GM12873 (cell line): Measurements from ENCODE around the gene MRPL37.

Experiments used
- TF ChIP-seq, protein P1 (sequence below): IDR thresholded peaks from 2 replicates; pipeline ENCODE4 v1.5.1; 2012; ENCODE audit warnings: low read depth, mild to moderate bottlenecking, moderate library complexity, low read length, control low read depth; ENCODE audit not compliant: insufficient read depth; ENCODE audit errors: missing control alignments

Gene MRPL37

DNA sequence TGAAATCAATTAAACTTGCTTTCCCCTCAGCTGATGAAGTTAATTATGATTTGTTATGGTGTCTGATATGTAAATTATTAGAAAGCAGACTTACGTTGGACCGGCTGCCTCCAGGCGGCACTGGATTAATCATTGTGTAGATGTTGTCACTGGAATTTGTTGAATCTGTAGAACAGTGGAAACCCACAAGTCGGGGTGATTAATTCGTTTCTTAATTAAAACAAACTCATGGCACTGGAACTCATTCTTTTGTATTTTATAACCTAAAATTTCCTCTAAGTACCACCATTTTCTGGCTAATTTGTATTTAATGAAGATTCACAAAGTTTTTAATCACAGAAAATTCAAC, 39.0 kb downstream of the MRPL37 start:
- TF ChIP-seq, protein P1, sequence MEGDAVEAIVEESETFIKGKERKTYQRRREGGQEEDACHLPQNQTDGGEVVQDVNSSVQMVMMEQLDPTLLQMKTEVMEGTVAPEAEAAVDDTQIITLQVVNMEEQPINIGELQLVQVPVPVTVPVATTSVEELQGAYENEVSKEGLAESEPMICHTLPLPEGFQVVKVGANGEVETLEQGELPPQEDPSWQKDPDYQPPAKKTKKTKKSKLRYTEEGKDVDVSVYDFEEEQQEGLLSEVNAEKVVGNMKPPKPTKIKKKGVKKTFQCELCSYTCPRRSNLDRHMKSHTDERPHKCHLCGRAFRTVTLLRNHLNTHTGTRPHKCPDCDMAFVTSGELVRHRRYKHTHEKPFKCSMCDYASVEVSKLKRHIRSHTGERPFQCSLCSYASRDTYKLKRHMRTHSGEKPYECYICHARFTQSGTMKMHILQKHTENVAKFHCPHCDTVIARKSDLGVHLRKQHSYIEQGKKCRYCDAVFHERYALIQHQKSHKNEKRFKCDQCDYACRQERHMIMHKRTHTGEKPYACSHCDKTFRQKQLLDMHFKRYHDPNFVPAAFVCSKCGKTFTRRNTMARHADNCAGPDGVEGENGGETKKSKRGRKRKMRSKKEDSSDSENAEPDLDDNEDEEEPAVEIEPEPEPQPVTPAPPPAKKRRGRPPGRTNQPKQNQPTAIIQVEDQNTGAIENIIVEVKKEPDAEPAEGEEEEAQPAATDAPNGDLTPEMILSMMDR: no peak

DNA sequence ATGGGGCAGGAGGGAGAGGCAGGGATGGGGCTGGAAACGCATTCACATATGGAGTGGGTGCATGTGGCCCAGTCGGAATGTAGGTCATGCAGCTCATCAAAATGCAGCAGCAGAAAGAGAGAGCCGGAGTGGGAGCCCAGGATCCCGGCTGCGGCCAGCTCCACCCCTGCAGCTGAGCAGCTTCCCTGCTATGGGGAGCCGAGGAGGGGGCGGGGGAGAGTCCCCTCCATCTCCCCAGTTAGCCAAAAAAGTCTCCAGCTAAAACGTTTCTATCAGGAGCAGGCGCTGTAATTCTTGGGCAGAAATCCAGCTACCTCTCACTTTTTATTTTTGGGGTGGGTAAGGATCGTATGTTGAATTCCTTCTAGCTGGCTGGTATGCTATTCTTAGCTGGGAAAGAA, 39.7 kb downstream of the MRPL37 start:
- TF ChIP-seq, protein P1: no peak

DNA sequence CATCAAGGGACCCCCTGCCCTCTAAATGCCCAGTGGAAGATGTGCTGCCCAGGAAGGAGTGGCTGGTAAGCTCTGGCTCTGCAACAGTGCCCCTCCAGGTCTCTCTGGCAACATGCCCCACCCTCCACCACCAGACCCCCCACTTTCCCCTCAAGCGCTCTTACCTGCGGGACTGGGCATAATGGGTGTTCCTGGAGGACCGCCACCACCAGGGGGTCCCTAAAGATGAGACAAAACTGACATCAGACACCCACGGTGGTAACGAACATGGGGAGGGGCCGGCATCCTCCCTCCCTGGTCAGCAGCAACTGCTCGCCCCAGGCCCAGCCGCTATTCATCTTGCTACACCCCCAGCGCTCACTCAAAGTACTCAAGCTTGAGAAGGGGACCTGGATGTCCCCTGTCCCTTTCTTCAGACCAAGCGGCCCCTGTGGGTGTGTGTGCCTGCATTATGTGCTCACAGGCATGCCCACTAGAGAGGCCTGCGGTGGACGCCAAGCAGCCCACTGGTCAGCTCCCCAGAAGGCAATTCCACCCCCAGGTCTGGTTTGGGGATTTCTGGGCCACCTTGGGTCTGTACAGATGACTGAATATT, 40.9 kb downstream of the MRPL37 start:
- TF ChIP-seq, protein P1: no peak

DNA sequence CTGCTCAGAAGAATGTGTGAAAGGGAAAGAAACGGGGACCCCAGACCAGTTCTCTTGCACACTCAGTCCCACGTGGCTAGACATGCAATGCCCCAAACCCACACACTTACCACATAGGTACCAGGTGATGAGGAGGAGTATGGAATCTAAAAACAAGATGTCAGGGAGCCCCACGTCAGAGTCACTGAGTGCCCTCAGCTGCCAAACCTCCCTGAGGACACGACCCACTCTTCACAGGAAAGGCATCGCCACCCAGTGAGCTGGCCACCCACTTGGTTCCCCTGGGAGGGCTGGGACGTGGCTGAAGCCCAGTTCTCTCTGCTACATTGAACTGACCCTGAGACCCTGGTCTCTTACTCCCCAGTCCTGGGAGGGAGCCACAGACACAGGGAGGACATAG, 41.4 kb downstream of the MRPL37 start:
- TF ChIP-seq, protein P1: no peak

GRCh38 chr1:54243022-54243421, 43.1 kb downstream of the MRPL37 start:
- TF ChIP-seq, protein P1: no peak

DNA sequence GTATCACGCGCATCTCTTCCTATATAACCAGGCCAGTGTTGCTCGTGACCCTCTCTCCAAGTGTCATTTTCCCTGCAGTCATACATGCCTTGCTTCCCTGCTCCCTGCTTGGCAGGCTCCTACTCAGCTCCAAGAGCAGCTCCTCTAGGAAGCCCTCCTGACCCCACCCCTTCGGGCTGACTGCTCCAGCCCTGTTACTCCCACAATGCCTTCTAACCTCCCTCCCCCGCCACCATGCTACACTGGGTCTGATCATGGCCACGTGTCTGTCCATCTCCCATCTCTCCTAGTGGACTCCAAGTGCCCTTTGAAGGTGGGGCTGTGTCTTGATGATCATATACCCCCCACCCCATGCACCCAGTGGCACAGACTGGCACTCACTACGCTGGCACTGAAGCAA, 44.7 kb downstream of the MRPL37 start:
- TF ChIP-seq, protein P1: no peak

DNA sequence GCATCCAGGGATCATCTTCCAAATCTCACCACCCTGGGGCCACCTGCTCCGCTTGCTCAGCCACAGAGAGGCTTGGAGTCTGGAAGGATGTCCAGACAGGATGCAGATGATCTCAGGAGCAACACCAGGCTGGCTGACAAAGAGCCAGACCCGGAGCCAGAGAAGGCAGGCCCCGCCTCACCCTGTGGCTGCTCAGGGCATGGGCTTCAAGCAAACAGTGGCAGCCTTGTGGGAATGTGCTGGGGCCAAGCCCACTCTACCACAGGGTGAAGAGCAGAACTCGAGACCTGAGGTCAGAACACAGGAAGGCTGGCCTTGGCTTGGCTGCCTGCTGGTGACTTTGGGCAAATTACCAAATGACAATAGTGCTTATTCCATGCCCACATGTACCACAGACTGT, 45.5 kb downstream of the MRPL37 start:
- TF ChIP-seq, protein P1: no peak
